Left lung (tissue), 10 donors: ENCODE data around the gene SNAI3. TPM values are rescaled to one million over a fixed set of nuclear protein-coding genes. Genes with fewer than 3 reads are reported as not detected.

Experiments
- ATAC-seq: fragments of 200-7000 bp; cut with Tn5 transposase; one replicate; pipeline ENCODE4 v1.9.1; 2020; ENCODE audit warnings: moderate library complexity
- DNase-seq, 4 donors: peaks; one replicate each; pipeline ENCODE4 v3.0.0-alpha.2; 2013 to 2020
- H3K27ac ChIP-seq, 2 donors: fragments of 200-600 bp; sonication (generic) in 1 of 2; one replicate each; pipeline versions ENCODE4 v1.5.0 to v1.8.0; 2020 to 2021
- H3K27me3 ChIP-seq, 2 donors: fragments of 200-600 bp; sonication (generic) in 1 of 2; one replicate each; pipeline versions ENCODE4 v1.5.0 to v1.8.0; 2020 to 2021
- H3K36me3 ChIP-seq, 2 donors: fragments of 200-600 bp; sonication (generic) in 1 of 2; one replicate each; pipeline versions ENCODE4 v1.5.0 to v1.8.0; 2020 to 2021
- H3K4me1 ChIP-seq, 2 donors: fragments of 200-600 bp; one replicate each; pipeline ENCODE4 v1.8.0; 2021
- H3K4me3 ChIP-seq, 2 donors: fragments of 200-600 bp; sonication (generic) in 1 of 2; one replicate each; pipeline versions ENCODE4 v1.5.0 to v1.8.0; 2020 to 2021; ENCODE audit warnings: mild to moderate bottlenecking in 1 of 2
- H3K9me3 ChIP-seq, 2 donors: fragments of 200-600 bp; sonication (generic) in 1 of 2; one replicate each; pipeline versions ENCODE4 v1.5.0 to v1.8.0; 2020 to 2021
- CTCF ChIP-seq, 2 donors: fragments of 200-600 bp; sonication (generic) in 1 of 2; IDR thresholded peaks; one replicate each; pipeline versions ENCODE4 v1.5.0 to v1.8.0; 2021; ENCODE audit warnings: antibody characterized with exemption in 2 of 2
- intact Hi-C, 2 donors: fragments of 100-400 bp; cut with DNase I; formaldehyde crosslinking; loops; one replicate each; pipeline versions ENCODE4 v1.11.2 to v1.14.2; 2022
- polyA plus RNA-seq, 6 donors: library from polyadenylated mRNA; unstranded; fragments of 120-200 nt; gene quantifications; one replicate each; pipeline ENCODE4 v1.2.1, GENCODE V29; 2013; ENCODE audit not compliant: insufficient read length in 6 of 6
- total RNA-seq, 2 donors: library from RNA; stranded (reverse); fragmentation: NEBNext Ultra II Directional; extraction: Animal tissue kit (Norgen Biotek cat#: 25700); gene quantifications; one replicate each; pipeline ENCODE4 v1.2.1, GENCODE V29; 2021
- donor health status: DM: no; HTN: yes; CAD: no.
- donor health status: DM: no; HTN: no; CAD: no.

The SNAI3 gene
- total and polyA plus RNA-seq, 8 donors = 0.86 to 2.3 (median 1.8) TPM

GRCh38 chr16:88651989-88652761 lies 34.1 kb downstream of the SNAI3 start:
- TF ChIP-seq CTCF (IDR thresholded peaks at IDR 0.05) = no peak
- DNase-seq (peak in 1 of 4 donors; percentile 82), ATAC-seq (no peak)
- H3K27me3 ChIP-seq = no peaks in the 10 kb centered on the region
- H3K36me3 ChIP-seq = peaks cover 0 to 69% of the 10 kb centered on the region in 2 donors
- peaks cover 5 to 51% of the 10 kb centered on the region in 2 donors for H3K4me1 ChIP-seq
- intact Hi-C loops = no loop called here
- peak overlapping the region; percentile 75 to 90 for H3K27ac ChIP-seq
- H3K9me3 ChIP-seq = no peaks in the 10 kb centered on the region
- H3K4me3 ChIP-seq = peak overlapping the region in 1 of 2 donors; percentile 78

GRCh38 chr16:88651276-88651988 lies 34.9 kb downstream of the SNAI3 start:
- Histone ChIP-seq H3K4me1 (peaks cover 5 to 53% of the 10 kb centered on the region in 2 donors), H3K9me3 (no peaks in the 10 kb centered on the region), H3K27me3 (no peaks in the 10 kb centered on the region), H3K36me3 (peaks cover 0 to 68% of the 10 kb centered on the region in 2 donors), H3K27ac (peak overlapping the region; percentile 75 to 90), H3K4me3 (peak overlapping the region; percentile 78 to 94)
- TF ChIP-seq CTCF (IDR thresholded peaks at IDR 0.05) = no peak
- ATAC-seq (peak; percentile 43), DNase-seq (peak in 3 of 4 donors; percentile 57 to 88 (median 74))
- intact Hi-C loops = no loop called here

GRCh38 chr16:88650749-88651275 lies 35.5 kb downstream of the SNAI3 start, which contains the start of gene CYBA:
CYBA (minus strand) TSS chr16:88651053; CDS start chr16:88651013, 40 bp downstream.
- DNase-seq (peak in 3 of 4 donors; percentile 59 to 97 (median 90)), ATAC-seq (peak; percentile 95)
- no peak for TF ChIP-seq CTCF (IDR thresholded peaks at IDR 0.05)

GRCh38 chr16:88649924-88650748 lies 36.2 kb downstream of the SNAI3 start:
- H3K27ac ChIP-seq = peak overlapping the region; percentile 75 to 90
- peak; percentile 54 for ATAC-seq
- no peak for TF ChIP-seq CTCF (IDR thresholded peaks at IDR 0.05)
- peaks cover 0 to 68% of the 10 kb centered on the region in 2 donors for H3K36me3 ChIP-seq
- no peaks in the 10 kb centered on the region for H3K27me3 ChIP-seq
- H3K9me3 ChIP-seq = no peaks in the 10 kb centered on the region
- intact Hi-C loops = no loop called here
- peaks cover 5 to 55% of the 10 kb centered on the region in 2 donors for H3K4me1 ChIP-seq
- peak in 2 of 4 donors; percentile 71 to 80 for DNase-seq
- peak overlapping the region; percentile 78 to 94 for H3K4me3 ChIP-seq

More at GRCh38 chr16:88650749-88651275, 35.5 kb downstream of the SNAI3 start, which contains the start of gene CYBA:
- peak within 1 kb of the TSS; percentile 78 to 94 for H3K4me3 ChIP-seq
- peaks cover 5 to 55% of the 10 kb centered on the region in 2 donors for H3K4me1 ChIP-seq
- no peaks in the 10 kb centered on the region for H3K27me3 ChIP-seq
- peak within 1 kb of the TSS; percentile 75 to 90 for H3K27ac ChIP-seq
- intact Hi-C loops = no loop called here
- peaks cover 0 to 68% of the 10 kb centered on the region in 2 donors for H3K36me3 ChIP-seq
- H3K9me3 ChIP-seq = no peaks in the 10 kb centered on the region
